ENCODE results near the gene PLXDC1.

The PLXDC1 gene

DNA sequence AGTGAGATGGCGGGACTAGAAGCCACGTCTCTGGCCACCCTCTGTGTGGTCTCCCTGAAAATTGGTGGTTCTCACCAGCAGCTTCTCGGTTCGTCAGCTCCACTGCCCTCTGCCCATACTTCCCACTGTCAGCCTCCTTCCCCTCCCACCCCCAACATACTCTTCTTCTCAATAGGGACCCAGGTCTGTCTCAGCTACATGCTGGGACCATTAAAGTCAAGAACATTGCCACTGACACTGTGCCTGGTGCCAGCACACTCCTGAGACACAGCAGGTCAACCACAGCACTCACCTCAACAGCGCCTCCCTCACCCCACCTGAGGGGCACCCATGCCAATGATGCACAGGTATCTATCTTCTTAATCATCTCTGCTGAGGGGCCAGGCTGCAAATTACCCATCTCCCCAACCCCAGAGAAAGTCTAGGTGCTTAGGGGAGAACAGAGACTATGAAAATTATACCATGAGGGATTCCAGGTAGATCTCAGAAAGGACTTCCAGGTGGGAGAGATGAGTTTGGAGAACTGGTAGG, 1.3 kb downstream of the PLXDC1 start:
- no peak overlapping the region for H3K27ac Mint-ChIP-seq
- H3K27me3 Mint-ChIP-seq: no peaks in the 10 kb centered on the region
- H3K4me3 Mint-ChIP-seq: peak overlapping the region; percentile 78
- H3K4me1 Mint-ChIP-seq: peaks cover 49% of the 10 kb centered on the region
- no peaks in the 10 kb centered on the region for H3K36me3 Mint-ChIP-seq
- H3K9me3 Mint-ChIP-seq: no peaks in the 10 kb centered on the region

DNA sequence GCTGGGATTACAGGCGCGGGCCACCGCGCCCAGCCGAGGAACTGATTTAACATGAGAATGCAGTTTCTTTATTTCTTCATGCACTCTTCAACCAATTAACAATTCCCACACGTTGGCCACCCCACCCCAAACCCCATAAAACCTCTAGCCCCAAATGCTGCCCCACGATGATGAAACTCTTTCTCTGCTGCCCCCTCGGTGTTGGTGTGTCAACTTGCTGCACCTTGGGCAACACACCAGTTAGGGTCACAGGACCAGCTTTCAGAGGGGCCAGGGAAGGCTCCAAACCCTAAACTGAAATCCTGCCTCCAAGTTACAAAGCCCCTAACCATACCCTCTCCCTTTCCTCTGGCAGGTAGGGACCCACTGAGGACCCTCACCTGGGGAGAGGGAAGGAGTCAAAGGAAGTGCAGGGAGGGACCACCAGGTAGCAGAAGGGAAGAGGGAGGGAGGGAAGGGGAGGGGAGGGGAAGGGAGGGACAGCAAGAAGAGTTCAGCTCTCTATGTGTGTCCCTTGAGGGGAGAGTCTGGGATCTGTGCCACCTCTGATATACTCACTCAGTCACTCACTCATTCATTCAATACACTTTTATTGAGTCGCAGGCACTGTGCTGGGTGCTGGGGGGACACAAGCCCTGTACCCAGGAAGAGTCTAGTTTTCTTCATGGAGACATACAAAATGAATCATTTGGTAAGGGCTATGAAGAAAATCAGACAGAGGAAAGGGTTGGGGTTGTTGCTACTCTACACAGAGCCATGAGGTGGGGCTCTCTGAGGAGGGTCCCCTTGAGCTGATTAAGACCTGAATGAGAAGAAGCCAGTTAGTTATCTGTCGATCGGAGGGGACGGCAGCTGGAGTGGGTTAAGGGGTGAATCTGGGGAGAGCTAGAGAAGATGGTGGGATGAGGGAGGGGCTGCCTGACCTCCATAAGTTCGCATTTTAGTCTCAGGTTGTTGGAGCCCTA, 3.9 kb downstream of the PLXDC1 start:
- no peak overlapping the region for H3K27ac Mint-ChIP-seq
- no peaks in the 10 kb centered on the region for H3K9me3 Mint-ChIP-seq
- H3K4me3 Mint-ChIP-seq: no peak overlapping the region
- H3K27me3 Mint-ChIP-seq: no peaks in the 10 kb centered on the region
- H3K4me1 Mint-ChIP-seq: peaks cover 34% of the 10 kb centered on the region
- no peaks in the 10 kb centered on the region for H3K36me3 Mint-ChIP-seq

DNA sequence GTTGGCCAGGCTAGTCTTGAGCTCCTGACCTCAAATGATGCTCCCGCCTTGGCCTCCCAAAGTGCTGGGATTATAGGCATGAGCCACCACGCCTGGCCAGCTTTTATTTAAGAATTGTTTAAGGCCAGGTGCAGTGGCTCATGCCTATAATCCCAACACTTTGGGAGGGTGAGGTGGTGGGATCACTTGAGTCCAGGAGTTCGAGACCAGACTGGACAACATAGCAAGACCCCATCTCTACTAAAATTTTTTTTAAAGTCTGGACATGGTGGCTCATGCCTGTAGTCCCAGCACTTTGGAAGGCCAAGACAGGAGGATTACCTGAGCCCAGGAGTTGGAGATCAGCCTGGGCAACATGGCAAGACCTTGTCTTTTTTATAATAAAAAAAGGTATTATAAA, 5.2 kb downstream of the PLXDC1 start:
- Mint-ChIP-seq H3K4me3 (no peak overlapping the region), H3K36me3 (no peaks in the 10 kb centered on the region), H3K27me3 (no peaks in the 10 kb centered on the region), H3K9me3 (no peaks in the 10 kb centered on the region), H3K4me1 (peaks cover 25% of the 10 kb centered on the region), H3K27ac (no peak overlapping the region)

DNA sequence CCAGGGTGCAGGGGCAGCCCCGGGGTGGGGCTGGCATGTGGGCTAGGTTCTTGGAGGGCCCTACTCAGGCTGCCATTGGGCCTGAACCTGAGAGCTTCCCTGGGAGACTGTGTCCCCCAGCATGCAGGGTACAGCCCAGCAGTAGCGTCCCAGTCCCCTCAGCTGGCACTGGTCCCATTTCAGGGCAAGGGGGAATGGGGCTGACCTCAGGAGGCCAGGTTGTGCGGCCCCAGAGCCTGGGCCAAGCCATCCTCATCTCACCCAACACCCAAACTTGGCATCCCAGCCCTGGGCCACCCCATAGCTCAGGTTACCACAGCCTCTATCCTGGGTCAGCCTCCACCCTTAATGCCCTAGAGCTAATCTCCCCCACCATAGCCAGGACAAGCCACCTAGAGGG, 6.3 kb downstream of the PLXDC1 start:
- Mint-ChIP-seq H3K36me3 (no peaks in the 10 kb centered on the region), H3K27me3 (no peaks in the 10 kb centered on the region), H3K4me3 (no peak overlapping the region), H3K4me1 (peaks cover 19% of the 10 kb centered on the region), H3K9me3 (no peaks in the 10 kb centered on the region), H3K27ac (no peak overlapping the region)

DNA sequence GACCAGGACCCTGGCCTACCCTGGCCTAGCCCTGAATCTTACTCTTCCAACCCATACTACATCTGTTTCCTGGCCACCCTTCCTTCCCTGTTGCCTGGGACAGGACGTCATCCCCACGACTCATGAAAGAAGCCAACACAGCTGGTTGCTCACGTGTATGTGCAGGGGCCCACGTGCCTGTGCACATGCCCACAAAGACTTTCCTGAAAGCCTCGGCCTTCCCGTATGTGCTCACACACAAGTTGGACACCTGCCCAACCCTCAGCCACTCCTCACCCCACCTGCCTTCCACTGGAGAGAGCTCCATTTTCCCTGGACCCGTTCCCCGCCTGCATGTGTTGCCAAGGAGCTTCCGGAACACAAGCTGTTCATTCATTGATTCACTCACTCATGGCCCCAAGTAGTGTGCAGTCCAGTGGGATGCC, 7.0 kb downstream of the PLXDC1 start:
- no peaks in the 10 kb centered on the region for H3K36me3 Mint-ChIP-seq
- H3K9me3 Mint-ChIP-seq: no peaks in the 10 kb centered on the region
- no peak overlapping the region for H3K27ac Mint-ChIP-seq
- H3K4me1 Mint-ChIP-seq: peaks cover 12% of the 10 kb centered on the region
- no peaks in the 10 kb centered on the region for H3K27me3 Mint-ChIP-seq
- no peak overlapping the region for H3K4me3 Mint-ChIP-seq

DNA sequence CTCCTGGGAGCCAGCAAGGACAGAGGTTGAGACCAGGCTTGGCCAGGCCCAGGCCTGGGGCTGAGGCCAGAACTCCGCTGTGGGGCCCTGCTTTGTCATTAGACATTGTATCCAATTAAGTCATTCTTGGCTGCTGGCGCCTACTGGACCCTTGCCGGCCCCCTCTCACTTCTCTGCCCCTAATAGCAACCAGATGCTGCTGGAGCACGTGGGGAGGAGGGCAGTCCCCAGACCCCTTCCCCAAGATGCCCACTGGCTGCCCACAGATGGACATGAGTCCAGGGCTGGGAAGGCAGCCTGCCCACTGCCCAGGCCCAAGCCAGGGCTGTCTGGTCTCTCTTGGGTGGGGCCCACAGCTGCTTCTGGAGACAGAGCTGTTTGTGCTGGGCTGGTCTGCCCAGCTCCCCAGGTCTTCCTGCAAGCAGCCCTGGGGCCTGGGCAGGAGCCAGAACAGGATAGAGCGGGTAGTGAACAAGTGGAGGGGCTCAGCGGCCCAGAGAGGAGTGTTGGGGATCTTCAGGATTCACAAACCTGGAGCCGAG, 7.8 kb downstream of the PLXDC1 start:
- H3K4me1 Mint-ChIP-seq: peaks cover 7% of the 10 kb centered on the region
- no peaks in the 10 kb centered on the region for H3K9me3 Mint-ChIP-seq
- H3K27ac Mint-ChIP-seq: no peak overlapping the region
- no peak overlapping the region for H3K4me3 Mint-ChIP-seq
- no peaks in the 10 kb centered on the region for H3K36me3 Mint-ChIP-seq
- H3K27me3 Mint-ChIP-seq: no peaks in the 10 kb centered on the region

DNA sequence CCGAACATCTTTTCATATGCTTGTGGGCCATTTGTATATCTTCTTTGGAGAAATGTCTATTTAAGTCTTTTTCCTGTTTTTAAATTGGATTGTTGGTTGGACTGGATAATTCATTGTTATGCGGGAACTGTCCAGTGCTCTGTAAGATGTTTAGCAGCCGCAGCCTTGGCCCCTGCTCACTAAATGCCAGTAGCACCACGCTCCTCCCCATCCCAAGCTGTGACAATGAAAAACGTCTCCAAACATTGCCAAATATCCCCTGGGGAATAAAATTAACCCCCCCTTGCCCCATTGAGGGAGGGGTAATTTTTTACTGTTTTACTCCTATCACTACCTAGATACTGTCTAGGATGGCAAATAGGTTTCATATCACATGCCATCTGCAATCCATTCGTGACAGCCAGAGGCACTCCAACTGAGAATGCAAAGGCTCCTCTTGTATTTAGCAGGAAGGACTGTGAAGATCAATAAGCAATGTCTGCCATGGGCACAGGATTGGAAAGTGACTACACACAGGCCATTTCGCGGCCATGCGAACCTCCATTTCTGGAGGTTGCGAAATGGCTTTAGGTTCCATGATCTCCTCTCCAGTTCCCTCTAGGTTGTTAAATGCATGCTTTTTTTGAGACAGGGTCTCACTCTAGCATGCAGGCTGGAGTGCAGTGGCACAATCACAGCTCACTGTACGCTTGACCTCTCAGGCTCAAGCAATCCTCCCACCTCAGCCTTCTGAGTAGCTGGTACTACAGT, 9.3 kb downstream of the PLXDC1 start:
- H3K27ac Mint-ChIP-seq: no peak overlapping the region
- H3K27me3 Mint-ChIP-seq: no peaks in the 10 kb centered on the region
- no peak overlapping the region for H3K4me3 Mint-ChIP-seq
- peaks cover 7% of the 10 kb centered on the region for H3K4me1 Mint-ChIP-seq
- no peaks in the 10 kb centered on the region for H3K36me3 Mint-ChIP-seq
- H3K9me3 Mint-ChIP-seq: no peaks in the 10 kb centered on the region

DNA sequence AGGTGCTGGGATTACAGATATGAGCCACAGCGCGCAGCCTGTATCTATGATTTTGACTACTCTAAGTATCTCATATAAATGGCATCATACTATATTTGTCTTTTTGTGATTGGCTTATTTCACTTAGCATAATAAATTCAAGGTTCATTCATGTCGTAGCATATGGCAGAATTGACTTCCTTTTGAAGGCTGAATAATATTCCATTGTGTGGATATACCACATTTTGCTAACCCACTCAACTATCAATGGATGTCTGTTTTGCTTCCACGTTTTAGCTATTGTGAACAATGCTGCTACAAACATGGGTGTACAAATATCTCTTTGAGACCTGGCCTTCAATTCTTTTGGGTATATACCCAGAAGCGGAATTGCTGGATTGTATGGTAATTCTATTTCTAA, 10.1 kb downstream of the PLXDC1 start:
- Mint-ChIP-seq H3K27me3 (no peaks in the 10 kb centered on the region), H3K4me3 (no peak overlapping the region), H3K27ac (no peak overlapping the region), H3K4me1 (peaks cover 7% of the 10 kb centered on the region), H3K9me3 (no peaks in the 10 kb centered on the region), H3K36me3 (peaks cover 4% of the 10 kb centered on the region)

DNA sequence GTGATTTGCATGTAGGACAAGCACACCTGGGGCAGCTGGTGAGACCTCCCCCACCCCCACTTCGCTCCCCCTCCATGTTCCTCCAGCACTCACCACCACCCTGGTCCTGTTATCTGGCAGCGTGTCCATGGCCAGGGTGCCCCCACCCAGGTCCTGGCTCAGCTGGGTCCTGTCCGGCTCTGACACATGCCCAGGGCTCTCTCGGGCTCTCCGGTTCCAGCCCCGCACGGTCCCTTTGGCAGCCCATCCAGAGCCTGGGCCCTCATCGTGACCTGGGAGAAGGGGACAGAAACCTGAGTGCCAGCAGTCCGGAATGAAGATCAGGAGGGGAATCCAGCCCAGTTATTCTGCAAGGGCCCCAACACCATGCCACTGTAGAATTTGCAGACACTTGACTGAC, 11.9 kb downstream of the PLXDC1 start:
- H3K27ac Mint-ChIP-seq: no peak overlapping the region

DNA sequence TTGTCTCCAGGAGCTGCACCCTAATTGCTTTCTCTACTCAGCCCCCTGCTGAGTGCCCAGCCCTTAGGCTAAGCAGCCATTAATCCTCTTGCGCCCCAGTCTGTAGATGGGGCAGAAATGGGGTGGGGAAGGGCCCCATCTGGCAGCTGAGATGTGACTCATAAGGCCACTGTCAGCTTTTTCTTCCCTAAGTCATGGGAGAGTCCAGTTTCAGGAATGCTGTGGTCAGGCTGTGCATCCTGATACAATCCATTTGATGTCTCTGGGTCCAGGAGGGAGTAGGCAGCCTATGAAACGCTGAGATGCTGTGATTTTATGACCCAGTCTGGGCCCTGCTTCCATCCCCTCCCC, 12.3 kb downstream of the PLXDC1 start:
- H3K4me1 Mint-ChIP-seq: no peaks in the 10 kb centered on the region
- H3K27ac Mint-ChIP-seq: no peak overlapping the region
- peaks cover 5% of the 10 kb centered on the region for H3K36me3 Mint-ChIP-seq
- H3K9me3 Mint-ChIP-seq: no peaks in the 10 kb centered on the region
- no peaks in the 10 kb centered on the region for H3K27me3 Mint-ChIP-seq
- no peak overlapping the region for H3K4me3 Mint-ChIP-seq

More for the DNA sequence above, 11.9 kb downstream of the PLXDC1 start:
- no peaks in the 10 kb centered on the region for H3K27me3 Mint-ChIP-seq
- peaks cover 5% of the 10 kb centered on the region for H3K36me3 Mint-ChIP-seq
- H3K4me3 Mint-ChIP-seq: no peak overlapping the region
- H3K4me1 Mint-ChIP-seq: no peaks in the 10 kb centered on the region
- H3K9me3 Mint-ChIP-seq: no peaks in the 10 kb centered on the region

DNA sequence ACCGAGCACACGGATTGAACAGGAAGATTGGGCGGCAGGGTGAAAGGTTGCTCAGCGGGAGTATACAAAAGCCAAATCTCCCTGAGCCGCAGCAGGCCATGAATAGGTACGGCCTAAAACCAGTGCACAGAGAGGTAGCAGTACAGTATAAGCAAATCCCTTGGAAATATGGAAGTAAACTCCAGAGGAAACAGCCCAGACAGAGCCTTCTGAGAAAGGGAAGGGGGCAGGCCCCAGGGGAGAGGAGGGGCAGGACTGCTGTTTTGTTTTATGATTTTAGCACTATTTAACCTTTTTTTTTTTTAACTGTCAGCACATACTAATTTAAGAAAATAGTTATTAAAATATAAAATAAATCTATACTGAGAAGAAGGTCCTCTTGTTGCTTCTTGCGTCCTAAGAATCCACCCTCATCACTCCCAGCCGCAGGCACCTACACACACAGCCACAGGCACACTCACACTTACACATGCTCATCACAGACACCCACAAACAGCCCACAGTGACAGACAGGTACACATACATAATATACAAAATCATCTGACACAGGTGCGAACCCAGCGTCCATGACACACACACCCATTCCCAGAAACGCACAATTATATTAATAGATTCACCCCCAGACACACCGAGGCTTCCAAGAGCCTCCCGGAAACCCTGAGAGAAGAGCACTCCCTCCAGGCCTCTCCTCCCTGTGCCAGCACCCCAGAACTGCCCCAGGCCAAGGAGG, 12.8 kb downstream of the PLXDC1 start:
- Mint-ChIP-seq H3K36me3 (peaks cover 5% of the 10 kb centered on the region), H3K4me3 (no peak overlapping the region), H3K27ac (no peak overlapping the region), H3K4me1 (no peaks in the 10 kb centered on the region), H3K27me3 (no peaks in the 10 kb centered on the region), H3K9me3 (no peaks in the 10 kb centered on the region)

DNA sequence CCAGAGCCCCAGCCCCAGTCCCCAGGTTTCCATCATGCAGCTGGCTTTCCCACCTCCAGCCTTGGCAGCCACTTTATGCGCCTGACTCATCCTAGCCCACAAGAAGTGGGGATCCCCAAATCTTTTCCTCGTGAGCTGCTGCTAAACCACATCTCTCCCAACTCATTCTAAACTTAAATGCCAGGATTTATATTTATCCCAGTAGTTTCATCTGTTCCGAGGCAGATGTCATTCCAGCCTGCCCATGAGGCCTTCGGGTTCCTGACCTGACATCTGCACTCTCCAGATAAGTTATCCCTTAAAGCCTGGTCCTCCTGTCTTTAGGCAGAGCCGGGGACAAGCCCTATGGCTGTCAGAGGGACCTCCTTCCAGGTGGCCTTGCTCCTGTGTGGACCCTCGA, 16.6 kb downstream of the PLXDC1 start:
- no peaks in the 10 kb centered on the region for H3K4me1 Mint-ChIP-seq
- no peak overlapping the region for H3K4me3 Mint-ChIP-seq
- no peaks in the 10 kb centered on the region for H3K27me3 Mint-ChIP-seq
- H3K36me3 Mint-ChIP-seq: peaks cover 5% of the 10 kb centered on the region
- H3K9me3 Mint-ChIP-seq: no peaks in the 10 kb centered on the region
- no peak overlapping the region for H3K27ac Mint-ChIP-seq

DNA sequence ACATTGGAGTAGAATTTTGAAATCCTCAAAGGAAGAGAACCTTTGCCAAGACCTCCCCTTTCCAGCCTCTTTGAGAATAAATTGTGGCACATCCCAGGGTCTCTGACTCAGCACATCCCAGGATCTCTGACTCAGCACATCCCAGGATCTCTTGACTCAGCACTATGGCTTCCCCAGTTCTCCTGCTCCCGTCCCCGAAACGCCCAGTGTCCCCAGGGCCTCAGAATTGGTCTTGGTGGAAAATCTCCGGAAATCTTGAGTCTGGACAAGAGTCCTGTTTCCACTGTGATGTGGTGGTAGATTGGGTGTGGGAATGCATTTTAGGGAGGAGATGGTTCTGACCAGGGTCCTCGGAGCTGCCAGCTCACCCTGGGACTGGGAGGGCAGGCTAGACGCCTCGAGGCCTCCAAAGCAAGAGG, 19.2 kb downstream of the PLXDC1 start:
- Mint-ChIP-seq H3K27ac (no peak overlapping the region), H3K4me1 (no peaks in the 10 kb centered on the region), H3K27me3 (no peaks in the 10 kb centered on the region), H3K4me3 (no peak overlapping the region), H3K9me3 (no peaks in the 10 kb centered on the region), H3K36me3 (peaks cover 5% of the 10 kb centered on the region)

DNA sequence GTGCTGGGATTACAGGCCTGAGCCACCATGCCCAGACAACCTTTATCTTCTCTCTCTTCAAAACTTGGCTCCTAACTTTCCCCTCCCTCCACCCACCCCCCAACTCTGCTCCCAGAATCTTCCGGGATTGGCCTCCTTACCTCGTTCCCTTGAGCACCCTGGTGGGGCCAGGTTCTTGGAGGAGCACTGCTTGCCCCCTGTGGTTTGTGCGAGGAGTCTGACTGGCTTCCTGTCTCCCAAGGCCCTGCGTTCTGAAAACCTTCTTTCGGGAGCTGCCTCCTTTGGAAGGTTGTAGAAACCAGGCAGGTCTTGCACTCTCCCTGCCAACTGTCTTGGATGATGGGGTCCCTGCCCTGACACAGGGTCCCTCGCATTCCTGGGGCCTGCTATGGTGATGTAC, 19.8 kb downstream of the PLXDC1 start:
- Mint-ChIP-seq H3K27me3 (no peaks in the 10 kb centered on the region), H3K4me3 (no peak overlapping the region)

DNA sequence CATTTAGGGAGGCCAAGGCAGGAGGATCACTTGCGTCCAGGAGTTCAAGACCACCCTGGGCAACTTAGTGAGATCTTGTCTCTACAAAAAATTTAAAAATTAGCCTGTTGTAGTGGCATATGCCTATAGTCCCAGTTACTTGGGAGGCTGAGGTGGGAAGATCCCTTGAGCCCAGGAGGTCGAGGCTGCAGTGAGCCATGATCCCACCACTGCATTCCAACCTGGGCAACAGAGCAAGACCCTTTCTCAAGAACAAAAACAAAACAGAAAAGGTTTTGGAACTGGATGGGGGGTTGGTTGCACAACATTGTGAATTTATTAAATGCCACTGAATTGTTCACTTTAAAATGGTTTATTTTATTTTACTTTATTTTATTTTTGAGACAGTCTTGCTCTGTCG, 21.2 kb downstream of the PLXDC1 start:
- H3K27ac Mint-ChIP-seq: no peak overlapping the region

More for the DNA sequence above, 19.8 kb downstream of the PLXDC1 start:
- Mint-ChIP-seq H3K4me1 (no peaks in the 10 kb centered on the region), H3K36me3 (peaks cover 1% of the 10 kb centered on the region), H3K9me3 (no peaks in the 10 kb centered on the region), H3K27ac (no peak overlapping the region)

More for the DNA sequence above, 21.2 kb downstream of the PLXDC1 start:
- Mint-ChIP-seq H3K36me3 (peaks cover 1% of the 10 kb centered on the region), H3K9me3 (no peaks in the 10 kb centered on the region), H3K4me3 (no peak overlapping the region), H3K4me1 (no peaks in the 10 kb centered on the region), H3K27me3 (no peaks in the 10 kb centered on the region)

Measured in activated naive CD4-positive, alpha-beta T cell treated with anti-CD3 and anti-CD28 coated beads, Interleukin-2, amount 50 U/mL, for 24 hours (primary cell).